Hepatocyte (in vitro differentiated cells): Measurements from ENCODE around the gene NUDT17.

Experiments
- EZH2phosphoT487 ChIP-seq: fragments of 200-600 bp; sonication (generic); IDR thresholded peaks from one replicate; pipeline ENCODE4 v1.6.1; 2018; ENCODE audit warnings: antibody characterized with exemption, mild to moderate bottlenecking, low read depth, moderate library complexity; ENCODE audit not compliant: unreplicated experiment, severe bottlenecking
- TF ChIP-seq, protein P1 (sequence below): fragments of 200-600 bp; sonication (generic); IDR thresholded peaks from 2 replicates; pipeline ENCODE4 v1.5.1; 2016; ENCODE audit warnings: antibody characterized with exemption, mild to moderate bottlenecking; ENCODE audit not compliant: poor library complexity

GRCh38 chr1:145878724-145879123 is 33.3 kb downstream of the NUDT17 start:
- TF ChIP-seq, protein P1, sequence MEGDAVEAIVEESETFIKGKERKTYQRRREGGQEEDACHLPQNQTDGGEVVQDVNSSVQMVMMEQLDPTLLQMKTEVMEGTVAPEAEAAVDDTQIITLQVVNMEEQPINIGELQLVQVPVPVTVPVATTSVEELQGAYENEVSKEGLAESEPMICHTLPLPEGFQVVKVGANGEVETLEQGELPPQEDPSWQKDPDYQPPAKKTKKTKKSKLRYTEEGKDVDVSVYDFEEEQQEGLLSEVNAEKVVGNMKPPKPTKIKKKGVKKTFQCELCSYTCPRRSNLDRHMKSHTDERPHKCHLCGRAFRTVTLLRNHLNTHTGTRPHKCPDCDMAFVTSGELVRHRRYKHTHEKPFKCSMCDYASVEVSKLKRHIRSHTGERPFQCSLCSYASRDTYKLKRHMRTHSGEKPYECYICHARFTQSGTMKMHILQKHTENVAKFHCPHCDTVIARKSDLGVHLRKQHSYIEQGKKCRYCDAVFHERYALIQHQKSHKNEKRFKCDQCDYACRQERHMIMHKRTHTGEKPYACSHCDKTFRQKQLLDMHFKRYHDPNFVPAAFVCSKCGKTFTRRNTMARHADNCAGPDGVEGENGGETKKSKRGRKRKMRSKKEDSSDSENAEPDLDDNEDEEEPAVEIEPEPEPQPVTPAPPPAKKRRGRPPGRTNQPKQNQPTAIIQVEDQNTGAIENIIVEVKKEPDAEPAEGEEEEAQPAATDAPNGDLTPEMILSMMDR: no peak
- no peak for TF ChIP-seq EZH2phosphoT487
